CD4-positive, alpha-beta T cell treated with Interleukin-12 subunit alpha and Interleukin-12 subunit beta, for 1 hour (primary cell): ENCODE measurements around the gene POLR1C.
"Not testable (repeated sequence)": the region's sequence is repeated elsewhere in the genome, so short reads cannot be mapped to it uniquely, and the experiment has no call there.

Experiments
- DNase-seq: peaks from one replicate; pipeline ENCODE4 v3.0.0-alpha.2; 2020

The POLR1C gene

GRCh38 chr6:43493833-43494232 is 23.1 kb upstream of the POLR1C start:
- DNase-seq = no peak

GRCh38 chr6:43494321-43494720 is 22.6 kb upstream of the POLR1C start:
- no peak for DNase-seq

GRCh38 chr6:43494766-43495165 is 22.1 kb upstream of the POLR1C start:
- no peak for DNase-seq

- peak; percentile 51 for DNase-seq
Observed at GRCh38 chr6:43495409-43495941, 21.4 kb upstream of the POLR1C start.

- peak; percentile 26 for DNase-seq
Observed at GRCh38 chr6:43496370-43497128, 20.3 kb upstream of the POLR1C start.

GRCh38 chr6:43497129-43497396 is 19.8 kb upstream of the POLR1C start:
- DNase-seq = no peak

- DNase-seq = no peak
Observed at GRCh38 chr6:43497689-43498088, 19.2 kb upstream of the POLR1C start.

- not testable (repeated sequence) for DNase-seq
Observed at GRCh38 chr6:43498291-43498690, 18.6 kb upstream of the POLR1C start.

- DNase-seq = no peak
Observed at GRCh38 chr6:43499028-43499815, 17.7 kb upstream of the POLR1C start.

- DNase-seq = no peak
Observed at GRCh38 chr6:43500921-43501320, 16.0 kb upstream of the POLR1C start.

- no peak for DNase-seq
Observed at GRCh38 chr6:43502666-43503065, 14.2 kb upstream of the POLR1C start.

GRCh38 chr6:43503443-43503842 is 13.4 kb upstream of the POLR1C start:
- DNase-seq = no peak

GRCh38 chr6:43504756-43505593 is 11.9 kb upstream of the POLR1C start:
- no peak for DNase-seq

GRCh38 chr6:43505718-43506117 is 11.2 kb upstream of the POLR1C start:
- no peak for DNase-seq

- peak; percentile 13 for DNase-seq
Observed at GRCh38 chr6:43506171-43506570, 10.7 kb upstream of the POLR1C start.

GRCh38 chr6:43506667-43507471 is 10.0 kb upstream of the POLR1C start:
- peak; percentile 87 for DNase-seq

- DNase-seq = no peak
Observed at GRCh38 chr6:43508481-43509141, 8.3 kb upstream of the POLR1C start.

GRCh38 chr6:43509142-43509983 is 7.5 kb upstream of the POLR1C start:
- no peak for DNase-seq

GRCh38 chr6:43509984-43510826 is 6.7 kb upstream of the POLR1C start, which contains the start of gene LRRC73:
TSS of gene LRRC73 (minus strand) at chr6:43510346. CDS start at chr6:43509785, 561 bp downstream.
- peak; percentile 84 for DNase-seq

GRCh38 chr6:43510827-43511163 is 6.1 kb upstream of the POLR1C start:
- DNase-seq = no peak
